ENCODE results near the gene LRIG1.

GRCh38 chr3:66489115-66489514 is 11.7 kb downstream of the LRIG1 start:
- TF ChIP-seq ZNF18 (tag by site-specific recombination; IDR thresholded peaks at IDR 0.05) = no peak
- TF ChIP-seq ZNF112 (tag by site-specific recombination; IDR thresholded peaks at IDR 0.05) = no peak
- no peak for TF ChIP-seq ZNF391 (tag by site-specific recombination; IDR thresholded peaks at IDR 0.05; ENCODE audit: borderline replicate concordance, low read depth)
- no peak for TF ChIP-seq TRIM28 (IDR thresholded peaks at IDR 0.05; ENCODE audit: borderline replicate concordance, low read length)
- TF ChIP-seq ZNF449 (tag by site-specific recombination; IDR thresholded peaks at IDR 0.05) = no peak
